HCT116 (cell line): Measurements from ENCODE around the gene PDE2A. TPM values are rescaled to one million over a fixed set of nuclear protein-coding genes. Genes with fewer than 3 reads are reported as not detected.

ENCODE experiments used
- ATAC-seq: fragments of 200-7000 bp; cut with Tn5 transposase; 2 replicates; pipeline ENCODE4 v1.9.1; 2020; ENCODE audit warnings: mild to moderate bottlenecking, moderate library complexity
- BruUV-seq: library from RNA; stranded (reverse); fragments of 400-500 nt; replicated peaks from 2 replicates; lab custom pipeline; 2021; lab: Mats Ljungman, UMichigan
- CTCF ChIA-PET: fragments of 300-600 bp; sonication (Branson Sonifier 250); formaldehyde crosslinking; loops from one replicate; lab custom pipeline; 2021; ENCODE audit warnings: antibody characterized with exemption; lab: Charles Lee
- POLR2A ChIA-PET: fragments of 300-600, 350-600 bp; sonication (Branson Sonifier 250); formaldehyde crosslinking; loops from one replicate; lab custom pipeline; 2021; ENCODE audit warnings: antibody characterized with exemption; lab: Charles Lee
- RAD21 ChIA-PET, 2 experiments: fragments of 300-600 bp; sonication (Branson Sonifier 250); formaldehyde crosslinking; loops; one replicate each; lab custom pipeline; 2023; ENCODE audit warnings: low total read pairs in 2 of 2; ENCODE audit not compliant: uncharacterized antibody in 2 of 2, unreplicated experiment in 2 of 2, low non-redundant PET in 1 of 2; lab: Charles Lee
- DNase-seq: peaks from one replicate; pipeline ENCODE4 v3.0.0-alpha.2; 2010; ENCODE audit warnings: low read depth, low spot score
- H2AFZ ChIP-seq: fragments of 200-600 bp; shearing (Covaris generic), sonication (generic); 2 replicates; pipeline ENCODE4 v1.6.1; 2017; ENCODE audit warnings: low read depth, mixed run types, mixed read lengths, antibody characterized with exemption, low read length; ENCODE audit not compliant: poor library complexity, severe bottlenecking
- H3K27ac ChIP-seq: 2 replicates; pipeline ENCODE4 v1.5.1; 2012; ENCODE audit warnings: low read depth, low read length
- H3K27me3 ChIP-seq: fragments of 200-600 bp; sonication (generic); 2 replicates; pipeline ENCODE4 v1.6.1; 2016; ENCODE audit warnings: mixed run types, low read length, mixed read lengths; ENCODE audit not compliant: insufficient read depth
- H3K36me3 ChIP-seq, 2 experiments: fragments of 200-500 bp in 1 of 2; fragments of 200-600 bp in 1 of 2; sonication (Bioruptor generic) in 1 of 2; sonication (generic) in 1 of 2; 2 replicates each; pipeline versions ENCODE4 v1.5.1 to v1.6.1; 2014 to 2016; ENCODE audit warnings: low read length in 2 of 2, inconsistent platforms in 1 of 2, mixed read lengths in 1 of 2, mixed run types in 1 of 2; ENCODE audit not compliant: insufficient read depth in 2 of 2, control insufficient read depth in 1 of 2
- H3K4me1 ChIP-seq, 2 experiments: fragments of 200-600 bp in 1 of 2; sonication (generic) in 1 of 2; 2 replicates each; pipeline versions ENCODE4 v1.5.1 to v1.6.1; 2012 to 2017; ENCODE audit warnings: low read length in 2 of 2, inconsistent platforms in 1 of 2, mild to moderate bottlenecking in 1 of 2, mixed read lengths in 1 of 2, mixed run types in 1 of 2, moderate library complexity in 1 of 2; ENCODE audit not compliant: insufficient read depth in 2 of 2, control insufficient read depth in 1 of 2
- H3K4me2 ChIP-seq: fragments of 200-600 bp; sonication (generic); 2 replicates; pipeline ENCODE4 v1.6.1; 2017; ENCODE audit warnings: mixed run types, low read length, mixed read lengths
- H3K4me3 ChIP-seq, 2 experiments: fragments of 200-600 bp in 1 of 2; sonication (generic) in 1 of 2; replicated peaks in 1 of 2; 2 replicates each; pipeline ENCODE4 v1.5.1; 2011 to 2016; ENCODE audit warnings: low read length in 2 of 2, control low read depth in 1 of 2, low read depth in 1 of 2, mild to moderate bottlenecking in 1 of 2, mixed read lengths in 1 of 2, mixed run types in 1 of 2
- H3K79me2 ChIP-seq: fragments of 200-600 bp; sonication (generic); 2 replicates; pipeline ENCODE4 v1.6.1; 2017; ENCODE audit warnings: mild to moderate bottlenecking, mixed run types, low read length, moderate library complexity, mixed read lengths; ENCODE audit not compliant: insufficient read depth
- H3K9ac ChIP-seq: fragments of 200-600 bp; sonication (generic); 2 replicates; pipeline ENCODE4 v1.6.1; 2016; ENCODE audit warnings: low read length, mixed read lengths
- H3K9me2 ChIP-seq: fragments of 200-600 bp; sonication (generic), shearing (Covaris generic); 2 replicates; pipeline ENCODE4 v1.6.1; 2017; ENCODE audit warnings: mixed run types, mild to moderate bottlenecking, moderate library complexity; ENCODE audit not compliant: insufficient read depth
- H3K9me3 ChIP-seq, 2 experiments: fragments of 200-500 bp in 1 of 2; fragments of 200-600 bp in 1 of 2; sonication (Bioruptor generic) in 1 of 2; sonication (generic) in 1 of 2; 2 replicates each; pipeline ENCODE4 v1.6.1; 2014 to 2017; ENCODE audit warnings: low read length in 2 of 2, mixed read lengths in 2 of 2, inconsistent platforms in 1 of 2, low read depth in 1 of 2, mild to moderate bottlenecking in 1 of 2, mixed run types in 1 of 2, moderate library complexity in 1 of 2; ENCODE audit not compliant: control insufficient read depth in 1 of 2, insufficient read depth in 1 of 2
- H4K20me1 ChIP-seq: fragments of 200-600 bp; sonication (generic), shearing (Covaris generic); 2 replicates; pipeline ENCODE4 v1.6.1; 2017; ENCODE audit warnings: mixed run types, mild to moderate bottlenecking, moderate library complexity; ENCODE audit not compliant: insufficient read depth
- CBX3 ChIP-seq: IDR thresholded peaks from 2 replicates; pipeline ENCODE4 v1.6.1; 2012; ENCODE audit warnings: low read depth
- CEBPB ChIP-seq: IDR thresholded peaks from 2 replicates; pipeline ENCODE4 v1.6.1; 2012; ENCODE audit warnings: low read depth
- CTCF ChIP-seq, 3 experiments: fragments of 200-600 bp in 1 of 3; sonication (generic) in 1 of 3; IDR thresholded peaks in 2 of 3; conservative IDR thresholded peaks in 1 of 3; 2 replicates each; pipeline ENCODE4 v1.5.1; 2012 to 2017; ENCODE audit warnings: low read depth in 2 of 3, low read length in 2 of 3, antibody characterized with exemption in 1 of 3, borderline replicate concordance in 1 of 3, control low read depth in 1 of 3, mild to moderate bottlenecking in 1 of 3, mixed read lengths in 1 of 3, mixed run types in 1 of 3, moderate library complexity in 1 of 3; ENCODE audit not compliant: insufficient read depth in 1 of 3
- EGR1 ChIP-seq: IDR thresholded peaks from 2 replicates; pipeline ENCODE4 v1.6.1; 2012; ENCODE audit warnings: low read depth
- EZH2 ChIP-seq: fragments of 200-600 bp; sonication (generic); IDR thresholded peaks from 2 replicates; pipeline ENCODE4 v1.6.1; 2017; ENCODE audit warnings: antibody characterized with exemption, mixed run types
- EZH2phosphoT487 ChIP-seq: fragments of 200-600 bp; IDR thresholded peaks from 2 replicates; pipeline ENCODE4 v1.6.1; 2018; ENCODE audit warnings: antibody characterized with exemption, borderline replicate concordance
- FOSL1 ChIP-seq: IDR thresholded peaks from 2 replicates; pipeline ENCODE4 v1.6.1; 2012; ENCODE audit warnings: low read depth
- JUND ChIP-seq: IDR thresholded peaks from 2 replicates; pipeline ENCODE4 v1.6.1; 2012
- POLR2A ChIP-seq: IDR thresholded peaks from 2 replicates; pipeline ENCODE4 v1.7.0; 2011; ENCODE audit warnings: borderline replicate concordance; ENCODE audit not compliant: insufficient read depth, insufficient read length; ENCODE audit errors: extremely low read depth
- POLR2AphosphoS5 ChIP-seq: IDR thresholded peaks from 2 replicates; pipeline ENCODE4 v1.6.1; 2011; ENCODE audit warnings: mild to moderate bottlenecking, low read depth, low read length, moderate library complexity
- SIN3A ChIP-seq: IDR thresholded peaks from 2 replicates; pipeline ENCODE4 v1.6.1; 2012; ENCODE audit warnings: low read depth
- SP1 ChIP-seq: IDR thresholded peaks from 2 replicates; pipeline ENCODE4 v1.6.1; 2012; ENCODE audit warnings: low read depth
- SRF ChIP-seq: IDR thresholded peaks from 2 replicates; pipeline ENCODE4 v1.6.1; 2012; ENCODE audit warnings: low read depth
- YY1 ChIP-seq: IDR thresholded peaks from 2 replicates; pipeline ENCODE4 v1.6.1; 2011; ENCODE audit warnings: low read length, low read depth, moderate library complexity, mild to moderate bottlenecking; ENCODE audit not compliant: insufficient replicate concordance; ENCODE audit errors: extremely low read depth
- ZFX ChIP-seq: fragments of 450-650 bp; IDR thresholded peaks from 2 replicates; pipeline ENCODE4 v1.6.1; 2017
- ZNF274 ChIP-seq: fragments of 200-500 bp; sonication (Bioruptor generic); IDR thresholded peaks from 2 replicates; pipeline ENCODE4 v1.6.1; 2014; ENCODE audit warnings: mild to moderate bottlenecking, low read depth, low read length, inconsistent platforms
- intact Hi-C: fragments of 100-400 bp; cut with micrococcal nuclease; formaldehyde crosslinking; loops from 2 replicates; pipeline ENCODE4 v1.10.0; 2022
- total RNA-seq: library from RNA; stranded (reverse); gene quantifications from one replicate; pipeline ENCODE4 v1.2.1, GENCODE V29; 2021; ENCODE audit not compliant: unreplicated experiment
- TF ChIP-seq, protein P1 (sequence below): IDR thresholded peaks from 2 replicates; pipeline ENCODE4 v1.6.1; 2012
- TF ChIP-seq, protein P2 (sequence below): IDR thresholded peaks from 2 replicates; pipeline ENCODE4 v1.6.1; 2012
- TF ChIP-seq, protein P3 (sequence below): IDR thresholded peaks from 2 replicates; pipeline ENCODE4 v1.6.1; 2012; ENCODE audit warnings: low read depth

The PDE2A gene
- total RNA-seq, 1 experiment from 2014 or later, result 7.6 TPM

- peak overlapping the region; percentile 40 for H3K4me2 ChIP-seq
- no peaks in the 10 kb centered on the region for H4K20me1 ChIP-seq
- no peak overlapping the region for H2AFZ ChIP-seq
- DNase-seq (no peak), ATAC-seq (peak; percentile 59)
- peak overlapping the region; percentile 48; the same call in 1 of the 2 replicates for H3K27ac ChIP-seq
- intact Hi-C loops, result no loop called here
- peaks cover 3 to 19% of the 10 kb centered on the region in 2 experiments; a peak in 3 of 4 replicates for H3K4me1 ChIP-seq
- H3K27me3 ChIP-seq, result no peaks in the 10 kb centered on the region
- H3K4me3 ChIP-seq, result no peak overlapping the region
- TF ChIP-seq, protein P1, sequence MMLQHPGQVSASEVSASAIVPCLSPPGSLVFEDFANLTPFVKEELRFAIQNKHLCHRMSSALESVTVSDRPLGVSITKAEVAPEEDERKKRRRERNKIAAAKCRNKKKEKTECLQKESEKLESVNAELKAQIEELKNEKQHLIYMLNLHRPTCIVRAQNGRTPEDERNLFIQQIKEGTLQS, result no peak
- no peak for TF ChIP-seq CEBPB
- TF ChIP-seq POLR2A, result no peak
- TF ChIP-seq ZFX, result no peak
- TF ChIP-seq POLR2AphosphoS5, result no peak
- no peak for TF ChIP-seq EGR1
- TF ChIP-seq SP1, result no peak
- TF ChIP-seq, protein P2, sequence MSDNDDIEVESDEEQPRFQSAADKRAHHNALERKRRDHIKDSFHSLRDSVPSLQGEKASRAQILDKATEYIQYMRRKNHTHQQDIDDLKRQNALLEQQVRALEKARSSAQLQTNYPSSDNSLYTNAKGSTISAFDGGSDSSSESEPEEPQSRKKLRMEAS, result no peak
- no peak for TF ChIP-seq ZNF274
- TF ChIP-seq, protein P3, sequence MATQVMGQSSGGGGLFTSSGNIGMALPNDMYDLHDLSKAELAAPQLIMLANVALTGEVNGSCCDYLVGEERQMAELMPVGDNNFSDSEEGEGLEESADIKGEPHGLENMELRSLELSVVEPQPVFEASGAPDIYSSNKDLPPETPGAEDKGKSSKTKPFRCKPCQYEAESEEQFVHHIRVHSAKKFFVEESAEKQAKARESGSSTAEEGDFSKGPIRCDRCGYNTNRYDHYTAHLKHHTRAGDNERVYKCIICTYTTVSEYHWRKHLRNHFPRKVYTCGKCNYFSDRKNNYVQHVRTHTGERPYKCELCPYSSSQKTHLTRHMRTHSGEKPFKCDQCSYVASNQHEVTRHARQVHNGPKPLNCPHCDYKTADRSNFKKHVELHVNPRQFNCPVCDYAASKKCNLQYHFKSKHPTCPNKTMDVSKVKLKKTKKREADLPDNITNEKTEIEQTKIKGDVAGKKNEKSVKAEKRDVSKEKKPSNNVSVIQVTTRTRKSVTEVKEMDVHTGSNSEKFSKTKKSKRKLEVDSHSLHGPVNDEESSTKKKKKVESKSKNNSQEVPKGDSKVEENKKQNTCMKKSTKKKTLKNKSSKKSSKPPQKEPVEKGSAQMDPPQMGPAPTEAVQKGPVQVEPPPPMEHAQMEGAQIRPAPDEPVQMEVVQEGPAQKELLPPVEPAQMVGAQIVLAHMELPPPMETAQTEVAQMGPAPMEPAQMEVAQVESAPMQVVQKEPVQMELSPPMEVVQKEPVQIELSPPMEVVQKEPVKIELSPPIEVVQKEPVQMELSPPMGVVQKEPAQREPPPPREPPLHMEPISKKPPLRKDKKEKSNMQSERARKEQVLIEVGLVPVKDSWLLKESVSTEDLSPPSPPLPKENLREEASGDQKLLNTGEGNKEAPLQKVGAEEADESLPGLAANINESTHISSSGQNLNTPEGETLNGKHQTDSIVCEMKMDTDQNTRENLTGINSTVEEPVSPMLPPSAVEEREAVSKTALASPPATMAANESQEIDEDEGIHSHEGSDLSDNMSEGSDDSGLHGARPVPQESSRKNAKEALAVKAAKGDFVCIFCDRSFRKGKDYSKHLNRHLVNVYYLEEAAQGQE, result no peak
- TF ChIP-seq YY1, result no peak
- TF ChIP-seq CBX3, result no peak
- TF ChIP-seq FOSL1, result no peak
- no peak for TF ChIP-seq JUND
- TF ChIP-seq CTCF (IDR thresholded peaks at IDR 0.05 in 2 of 3, conservative IDR thresholded peaks at IDR 0.05 in 1 of 3; ENCODE audit: borderline replicate concordance in 1 of 3, insufficient read depth in 1 of 3, low read depth in 2 of 3, low read length in 2 of 3), result no peak
- no peak for TF ChIP-seq EZH2phosphoT487
- TF ChIP-seq EZH2, result no peak
- no peak for TF ChIP-seq SRF
- no peak for TF ChIP-seq SIN3A
- RAD21 ChIA-PET, result no interaction called here
- no TSS peak for BruUV-seq
- H3K9me3 ChIP-seq, result no peaks in the 10 kb centered on the region
- POLR2A ChIA-PET, result no interaction called here
- no peaks in the 10 kb centered on the region for H3K79me2 ChIP-seq
- H3K9ac ChIP-seq, result no peak overlapping the region
- CTCF ChIA-PET, result no interaction called here
- no peaks in the 10 kb centered on the region for H3K9me2 ChIP-seq
- peaks cover 2 to 3% of the 10 kb centered on the region in 2 experiments; a peak in 2 of 4 replicates for H3K36me3 ChIP-seq
These were observed 25.9 kb upstream of the PDE2A start for GRCh38 chr11:72700146-72700545.
